HG02885 (cell line): ENCODE results near the gene WIPF2.
"Not testable (repeated sequence)": the region's sequence is repeated elsewhere in the genome, so short reads cannot be mapped to it uniquely, and the experiment has no call there.

Source experiments
- ATAC-seq: cut with Tn5 transposase; IDR thresholded peaks from one replicate; pipeline ENCODE4 v1.9.1; 2021; ENCODE audit warnings: mild to moderate bottlenecking; ENCODE audit not compliant: unreplicated experiment, poor library complexity

WIPF2 gene

DNA sequence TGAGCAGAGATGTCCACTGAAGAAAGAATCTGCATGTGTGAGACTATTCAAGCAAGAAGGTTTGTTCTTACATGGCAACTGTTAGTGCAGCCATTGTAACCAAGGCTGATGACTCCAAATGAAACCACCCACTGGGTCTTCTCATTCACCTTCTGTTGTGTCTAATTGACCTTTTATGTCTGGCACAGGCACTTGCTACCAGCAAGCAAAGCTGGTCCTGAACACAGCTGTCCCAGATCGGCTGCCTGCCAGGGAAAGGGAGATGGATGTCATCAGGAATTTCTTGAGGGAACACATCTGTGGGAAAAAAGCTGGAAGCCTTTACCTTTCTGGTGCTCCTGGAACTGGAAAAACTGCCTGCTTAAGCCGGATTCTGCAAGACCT is 72.2 kb downstream of the WIPF2 start:
- ATAC-seq = no peak

DNA sequence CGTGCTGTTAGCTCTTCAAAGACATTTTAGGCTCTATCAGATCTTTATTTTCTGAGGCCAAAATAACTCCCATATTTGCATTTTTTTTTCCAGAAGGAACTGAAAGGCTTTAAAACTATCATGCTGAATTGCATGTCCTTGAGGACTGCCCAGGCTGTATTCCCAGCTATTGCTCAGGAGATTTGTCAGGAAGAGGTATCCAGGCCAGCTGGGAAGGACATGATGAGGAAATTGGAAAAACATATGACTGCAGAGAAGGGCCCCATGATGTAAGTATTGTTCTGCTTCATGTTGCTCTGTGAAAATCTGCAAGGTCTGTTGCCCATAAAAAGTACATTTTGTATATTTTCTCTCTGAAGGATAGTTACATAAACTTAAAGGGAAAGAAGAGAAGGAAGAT is 74.3 kb downstream of the WIPF2 start:
- no peak for ATAC-seq

DNA sequence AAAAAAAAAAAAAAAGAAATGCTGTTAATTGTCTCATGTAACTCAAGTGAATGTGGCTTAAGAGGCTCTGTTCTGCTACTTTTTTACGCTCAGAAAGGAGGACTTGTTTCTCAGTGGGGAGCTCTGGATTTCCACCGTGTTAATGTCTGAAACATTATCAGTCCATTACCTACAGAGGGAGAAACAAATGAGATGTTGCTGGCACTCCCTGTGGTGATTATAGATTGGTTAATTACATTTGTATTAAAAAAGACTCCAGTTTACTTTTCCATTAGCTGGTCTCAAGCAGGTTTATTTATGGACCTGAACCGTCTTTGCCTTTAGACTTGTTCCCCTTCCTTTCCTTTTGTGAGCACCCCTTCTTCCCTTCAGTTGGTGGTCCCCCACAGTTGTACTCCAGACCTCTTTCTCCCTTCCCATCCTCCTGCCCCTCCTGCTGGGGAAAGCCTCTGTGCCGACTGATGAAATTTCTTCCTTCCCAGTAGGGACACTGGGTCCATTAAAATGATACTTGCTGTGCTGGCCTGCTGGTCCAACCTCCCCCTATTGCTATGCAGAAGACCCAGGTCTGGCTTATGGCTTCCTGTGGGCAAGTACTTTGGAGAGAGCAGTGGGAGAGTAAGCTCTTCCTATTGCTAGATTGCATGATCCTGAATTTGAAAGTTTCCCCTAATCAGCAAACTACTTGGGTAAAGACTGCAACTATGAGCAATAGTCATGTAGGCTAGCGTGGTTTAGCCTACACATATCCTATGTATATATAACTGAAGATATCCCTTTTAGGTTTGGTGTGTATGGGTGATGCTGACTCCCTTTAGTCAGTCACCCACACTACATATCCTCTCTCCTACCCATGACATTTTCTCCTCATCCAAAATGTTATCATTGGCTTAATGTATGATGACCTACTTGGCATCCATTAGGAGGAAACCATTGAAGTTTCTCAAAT is 76.7 kb downstream of the WIPF2 start:
- no peak for ATAC-seq

DNA sequence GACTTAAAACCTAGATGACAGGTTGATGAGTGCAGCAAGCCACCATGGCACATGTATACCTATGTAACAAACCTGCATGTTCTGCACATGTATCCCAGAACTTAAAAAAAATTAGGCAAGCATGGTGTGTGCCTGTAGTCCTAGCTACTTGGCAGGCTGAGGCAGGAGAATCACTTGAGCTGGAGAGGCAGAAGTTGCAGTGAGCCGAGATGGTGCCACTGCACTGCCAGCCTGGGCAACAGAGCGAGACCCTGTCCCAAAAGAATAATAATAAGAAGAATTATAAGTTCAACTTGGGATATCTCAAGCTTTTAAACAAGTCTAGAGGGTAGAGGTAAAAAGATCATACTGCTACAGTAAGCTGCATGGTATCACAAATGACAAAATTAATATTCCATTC is 78.4 kb downstream of the WIPF2 start:
- no peak for ATAC-seq

DNA sequence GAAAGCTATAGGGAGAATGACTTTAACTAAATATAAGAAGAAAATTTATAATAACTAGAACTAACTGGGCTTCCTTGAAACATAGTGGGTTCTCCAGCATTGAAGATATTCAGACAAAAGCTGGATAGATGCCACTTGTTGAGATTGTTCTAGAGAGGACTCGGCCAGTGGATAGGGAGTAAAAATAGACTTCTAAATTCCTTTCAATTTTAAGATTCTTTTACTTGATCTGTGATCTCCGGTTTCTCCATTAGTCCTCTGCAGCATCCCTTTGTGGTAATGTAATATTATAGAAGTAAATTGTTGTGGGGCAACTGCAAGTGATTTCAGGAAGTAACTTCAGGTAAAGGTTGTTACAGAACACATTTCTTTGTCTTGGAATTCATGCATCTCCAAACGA is 79.6 kb downstream of the WIPF2 start:
- ATAC-seq = no peak

DNA sequence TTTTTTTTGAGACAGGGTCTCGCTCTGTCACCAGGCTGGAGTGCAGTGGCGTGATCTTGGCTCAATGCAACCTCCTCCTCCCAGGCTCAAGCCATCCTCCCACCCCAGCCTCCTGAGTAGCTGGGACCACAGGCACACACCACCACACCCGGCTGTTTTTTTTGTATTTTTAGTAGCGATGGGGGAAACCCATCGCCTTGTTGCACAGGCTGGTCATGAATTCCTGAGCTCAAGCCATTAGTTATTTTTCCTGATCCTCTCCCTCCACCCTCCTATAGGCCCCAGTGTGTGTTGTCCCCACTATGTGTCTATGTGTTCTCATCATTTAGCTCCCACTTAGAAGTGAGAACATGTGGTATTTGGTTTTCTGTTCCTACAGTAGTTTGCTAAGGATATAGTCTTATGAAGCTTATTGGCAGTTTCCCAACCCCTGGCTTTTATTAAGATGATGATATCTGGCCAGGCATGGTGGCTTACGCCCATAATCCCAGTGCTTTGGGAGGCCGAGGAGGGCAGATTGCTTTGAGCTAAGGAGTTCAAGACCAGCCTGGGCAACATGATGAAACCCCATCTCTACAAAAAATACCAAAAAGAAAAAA is 80.2 kb downstream of the WIPF2 start:
- not testable (repeated sequence) for ATAC-seq

DNA sequence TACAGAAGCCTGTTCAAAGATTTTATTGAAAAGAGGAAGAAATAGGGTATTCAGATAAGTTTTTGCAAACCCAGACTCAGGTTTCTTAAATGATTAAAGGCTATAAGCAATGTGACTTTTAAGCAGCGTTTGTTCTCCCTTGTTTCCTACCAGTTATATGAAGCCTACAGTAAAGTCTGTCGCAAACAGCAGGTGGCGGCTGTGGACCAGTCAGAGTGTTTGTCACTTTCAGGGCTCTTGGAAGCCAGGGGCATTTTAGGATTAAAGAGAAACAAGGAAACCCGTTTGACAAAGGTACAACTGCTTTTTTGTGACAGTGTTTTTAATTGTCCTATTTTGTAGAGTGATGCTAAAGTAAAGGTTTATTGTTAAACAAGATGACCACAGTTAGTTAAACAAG is 82.2 kb downstream of the WIPF2 start:
- ATAC-seq = no peak

DNA sequence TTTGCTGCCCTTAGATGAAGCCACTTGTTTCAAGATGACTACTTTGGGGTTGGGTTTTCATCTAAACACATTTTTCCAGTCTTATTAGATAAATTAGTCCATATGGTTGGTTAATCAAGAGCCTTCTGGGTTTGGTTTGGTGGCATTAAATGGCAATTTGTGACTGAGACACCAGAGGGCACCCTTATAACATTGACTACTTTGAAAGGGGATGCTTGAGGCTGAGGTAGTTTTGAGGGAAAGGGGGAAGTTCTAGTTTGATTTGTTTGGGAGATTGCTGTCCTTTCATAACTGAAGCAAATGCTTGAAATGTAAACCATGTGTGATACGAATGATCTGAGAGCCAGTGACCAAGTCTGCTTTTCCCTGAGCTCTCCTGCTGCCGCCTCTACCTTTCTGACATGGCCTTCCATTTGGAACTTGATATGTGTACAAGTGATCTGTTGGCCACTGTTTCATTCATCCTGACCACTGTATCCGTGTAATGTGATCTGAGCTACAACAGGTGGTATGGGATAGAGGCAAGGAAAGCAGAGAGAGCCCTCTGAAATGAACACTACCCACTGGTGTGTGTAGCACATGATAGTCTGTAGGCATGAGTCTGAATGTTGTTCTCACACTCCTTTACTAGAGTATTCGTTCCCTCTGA is 84.0 kb downstream of the WIPF2 start:
- no peak for ATAC-seq

DNA sequence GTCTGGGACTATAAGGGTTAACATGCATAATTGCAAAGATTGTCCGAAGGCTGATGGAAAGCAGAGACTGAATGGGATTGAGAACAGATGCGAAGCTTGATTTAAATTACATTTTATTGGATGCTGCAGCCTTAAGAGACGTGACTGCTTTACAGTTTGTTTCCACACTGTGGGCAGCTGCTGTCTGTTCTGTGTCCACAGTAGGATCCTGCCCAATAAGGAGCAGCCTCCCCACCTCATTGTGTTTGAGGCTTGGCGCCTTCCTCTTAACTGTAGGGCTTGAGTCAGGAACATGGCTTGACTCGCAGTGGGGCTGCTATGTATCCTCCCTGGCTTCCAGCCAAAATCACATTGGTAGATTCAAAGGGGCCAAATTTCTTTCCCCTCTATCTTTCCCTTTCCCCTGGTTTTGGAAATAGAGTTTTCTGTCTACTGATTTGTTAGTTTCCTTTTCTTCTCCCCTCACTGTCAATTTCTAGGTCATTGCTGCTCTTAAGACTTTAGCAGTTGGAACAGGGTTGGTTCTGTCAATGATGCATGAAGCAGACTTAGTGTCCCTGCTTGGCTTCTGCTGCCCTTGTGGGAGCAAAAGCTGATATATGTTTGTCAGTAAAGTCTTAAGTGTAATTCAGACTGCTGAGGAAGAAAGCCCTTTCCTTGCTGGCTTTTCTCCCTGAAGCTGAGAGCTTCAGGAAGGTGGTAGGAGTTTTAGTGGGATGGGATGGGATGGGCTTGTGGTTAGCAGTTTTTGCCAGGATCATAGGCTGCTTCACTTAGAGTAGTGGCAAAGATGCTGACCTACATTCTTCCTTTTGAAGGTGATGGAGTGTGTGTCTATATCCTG is 84.8 kb downstream of the WIPF2 start:
- no peak for ATAC-seq

DNA sequence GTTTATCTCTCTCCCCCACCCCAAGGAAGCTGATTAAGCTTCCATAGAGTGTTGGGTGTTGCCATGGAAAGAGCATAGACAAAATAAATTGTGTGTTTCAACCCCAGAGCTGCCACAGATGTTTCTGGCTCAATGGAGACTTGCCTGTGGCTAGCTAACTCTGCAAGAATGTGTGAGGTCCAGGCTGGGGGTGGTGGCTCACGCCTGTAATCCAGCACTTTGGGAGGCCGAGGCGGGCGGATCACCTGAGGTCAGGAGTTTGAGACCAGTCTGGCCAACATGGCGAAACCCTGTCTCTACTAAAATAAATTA is 85.4 kb downstream of the WIPF2 start:
- not testable (repeated sequence) for ATAC-seq

DNA sequence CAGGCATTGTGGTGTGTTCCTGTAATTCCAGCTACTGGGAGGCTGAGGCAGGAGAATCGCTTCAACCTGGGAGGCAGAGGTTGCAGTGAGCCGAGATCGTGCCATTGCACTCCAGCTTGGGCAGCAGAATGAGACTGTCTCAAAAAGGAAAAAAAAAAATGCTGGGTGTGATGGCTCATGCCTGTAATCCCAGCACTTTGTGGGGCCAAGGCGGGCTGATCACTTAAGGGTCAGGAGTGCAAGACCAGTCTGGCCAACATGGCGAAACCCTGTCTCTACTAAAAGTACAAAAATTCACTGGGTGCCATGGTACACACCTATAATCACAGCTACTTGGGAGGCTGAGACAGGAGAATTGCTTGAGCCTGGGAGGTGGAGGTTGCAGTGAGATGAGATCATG is 85.8 kb downstream of the WIPF2 start:
- ATAC-seq = not testable (repeated sequence)

DNA sequence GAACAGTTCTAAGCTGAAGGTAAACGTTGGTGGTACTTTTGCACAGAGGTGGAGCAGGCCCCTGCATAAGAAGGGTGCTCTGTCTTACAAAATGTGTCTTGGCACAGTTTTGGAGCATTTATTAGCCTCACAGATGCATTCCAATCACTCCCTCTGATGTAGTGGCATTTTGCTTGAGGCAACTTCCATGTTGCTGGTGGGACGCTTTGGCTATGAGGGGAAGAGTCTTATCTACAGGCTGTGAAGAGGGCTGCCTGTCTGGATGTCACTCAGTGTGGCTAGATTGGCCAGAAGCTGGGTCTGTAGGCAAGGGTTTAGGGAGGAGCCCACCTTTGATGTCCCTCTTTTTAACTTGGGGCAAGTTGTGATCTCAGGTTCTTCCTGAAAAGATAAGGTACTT is 87.3 kb downstream of the WIPF2 start:
- ATAC-seq = no peak

DNA sequence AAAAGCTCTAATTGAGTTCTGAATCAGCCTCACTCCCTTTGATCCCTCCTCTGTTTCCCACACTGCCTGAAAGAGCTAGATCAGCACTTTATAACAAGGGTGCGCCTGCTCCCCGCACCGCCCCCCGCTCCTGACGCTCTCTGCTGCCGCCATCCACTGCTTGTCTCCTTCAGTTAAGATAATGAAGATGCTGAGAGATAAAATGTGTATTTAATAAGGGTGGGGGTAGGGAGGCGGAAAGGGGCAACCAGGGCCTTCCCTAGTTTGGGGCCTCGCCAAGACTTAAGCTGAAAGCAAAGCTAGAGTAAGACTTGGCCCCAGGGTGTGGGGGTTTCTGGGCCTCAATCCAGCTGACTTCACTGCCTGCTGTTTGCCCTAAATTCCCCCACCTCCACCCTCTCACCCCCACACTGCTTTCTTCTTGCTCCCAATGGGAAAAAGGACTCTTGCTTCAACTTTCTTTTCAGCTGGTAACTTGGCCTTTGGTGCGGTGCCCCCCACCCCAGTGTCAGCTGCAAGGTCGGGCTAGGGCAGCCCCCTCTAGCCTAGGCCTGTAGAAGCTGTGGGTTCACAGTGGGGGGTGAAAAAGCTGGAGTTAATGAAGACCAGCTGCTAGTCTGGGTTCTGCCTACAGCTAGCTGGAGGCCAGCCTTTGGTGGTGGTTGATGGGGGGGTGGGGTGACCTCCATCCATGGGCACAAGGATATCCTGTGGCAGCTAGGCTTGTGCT is 88.1 kb downstream of the WIPF2 start:
- ATAC-seq = no peak

DNA sequence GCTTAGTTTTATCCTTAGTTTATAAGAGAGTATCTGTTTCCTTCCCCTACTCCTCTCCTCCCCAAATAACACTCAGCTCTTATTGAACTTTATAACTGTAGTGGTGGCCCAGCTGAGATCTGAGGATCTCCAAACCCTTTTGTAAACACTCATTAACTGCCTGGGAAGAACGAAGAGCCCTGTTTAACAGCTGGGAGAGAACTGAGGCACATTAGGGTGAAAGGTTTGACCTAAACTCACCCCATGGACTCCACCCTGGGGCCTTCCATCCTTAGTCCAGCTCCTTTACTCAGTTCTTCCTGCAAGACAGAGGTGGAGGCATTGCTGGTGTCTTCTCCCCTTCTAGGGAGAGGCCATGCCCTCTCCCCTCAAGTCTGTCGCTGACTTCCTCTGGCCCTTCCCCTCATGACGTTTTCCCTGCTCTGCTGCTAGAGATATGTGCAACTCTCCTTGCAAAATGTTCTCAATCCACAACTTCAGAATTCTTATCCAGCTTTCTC is 88.7 kb downstream of the WIPF2 start:
- no peak for ATAC-seq

DNA sequence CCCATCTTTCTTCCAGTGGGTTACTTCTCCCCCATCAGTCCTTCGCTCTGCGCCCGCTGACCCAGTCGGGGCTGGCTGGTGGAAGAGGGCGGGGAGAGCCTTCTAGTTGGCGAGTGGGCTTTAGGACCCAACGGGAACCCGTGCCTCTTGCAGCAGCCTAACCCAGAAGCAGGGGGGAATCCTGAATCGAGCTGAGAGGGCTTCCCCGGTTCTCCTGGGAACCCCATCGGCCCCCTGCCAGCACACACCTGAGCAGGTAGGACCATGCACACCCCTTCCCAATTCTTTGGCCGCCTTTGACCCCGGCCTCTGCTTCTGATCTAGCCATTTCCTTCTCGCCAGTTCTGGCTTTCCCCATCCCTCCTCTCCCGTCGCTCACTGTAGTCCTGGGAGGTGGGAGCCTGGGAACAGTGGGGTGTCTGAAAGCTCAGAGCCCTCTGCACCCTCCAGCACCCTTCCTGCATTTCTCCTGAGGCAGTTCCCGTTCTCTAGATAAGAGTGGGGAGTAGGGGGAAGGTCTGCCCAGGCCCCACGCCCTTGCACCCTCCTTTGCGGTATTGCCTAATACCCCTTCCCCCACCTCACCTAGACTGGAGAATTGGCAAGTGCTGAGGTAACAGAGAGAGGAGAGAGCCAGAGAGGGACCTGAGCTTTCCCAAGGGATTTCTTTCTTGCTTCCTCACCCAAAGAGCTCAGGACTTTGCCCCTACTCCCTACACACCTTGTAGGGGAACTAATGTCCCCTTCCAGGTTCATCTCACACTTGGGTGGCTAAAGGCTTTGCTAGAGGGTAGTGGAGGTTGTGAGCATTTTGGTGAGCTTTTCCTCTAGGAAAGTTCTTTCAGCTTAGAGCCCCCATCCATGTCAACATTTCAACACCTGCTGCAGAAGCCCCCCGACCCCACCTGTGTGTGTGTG is 90.2 kb downstream of the WIPF2 start, which contains the start of gene RARA:
Gene RARA (plus strand): TSS at position 150 of the 918 bp plus-strand sequence. CDS start 22,039 bp downstream, outside the sequence.
- ATAC-seq = no peak

DNA sequence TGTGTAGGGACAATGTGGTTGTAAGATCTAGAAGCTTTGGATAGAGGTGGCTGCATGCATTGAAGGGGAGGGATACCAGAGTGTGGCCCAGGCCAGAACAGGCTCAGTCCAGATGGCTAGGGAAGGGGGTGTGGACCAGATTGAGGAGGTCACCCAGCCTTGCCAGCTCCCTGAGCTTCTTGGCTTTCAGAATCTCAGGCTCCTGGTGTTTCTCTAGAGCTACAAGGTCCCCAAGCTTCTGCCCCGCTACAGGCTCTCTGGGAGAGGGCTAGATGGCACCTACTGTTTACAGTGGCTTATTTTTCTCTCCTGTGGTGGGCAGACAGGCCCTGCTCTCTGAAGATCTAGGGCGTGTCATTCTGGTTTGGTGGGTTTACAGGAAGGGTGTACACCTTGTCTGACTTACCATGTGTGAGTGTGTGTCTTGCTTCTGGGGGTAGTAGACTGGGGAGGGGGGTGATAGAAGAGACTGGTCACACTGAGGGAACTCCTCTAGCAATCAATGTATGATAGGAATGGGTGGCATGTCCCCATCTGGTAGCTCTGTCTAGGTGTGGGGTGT is 90.9 kb downstream of the WIPF2 start:
- no peak for ATAC-seq

DNA sequence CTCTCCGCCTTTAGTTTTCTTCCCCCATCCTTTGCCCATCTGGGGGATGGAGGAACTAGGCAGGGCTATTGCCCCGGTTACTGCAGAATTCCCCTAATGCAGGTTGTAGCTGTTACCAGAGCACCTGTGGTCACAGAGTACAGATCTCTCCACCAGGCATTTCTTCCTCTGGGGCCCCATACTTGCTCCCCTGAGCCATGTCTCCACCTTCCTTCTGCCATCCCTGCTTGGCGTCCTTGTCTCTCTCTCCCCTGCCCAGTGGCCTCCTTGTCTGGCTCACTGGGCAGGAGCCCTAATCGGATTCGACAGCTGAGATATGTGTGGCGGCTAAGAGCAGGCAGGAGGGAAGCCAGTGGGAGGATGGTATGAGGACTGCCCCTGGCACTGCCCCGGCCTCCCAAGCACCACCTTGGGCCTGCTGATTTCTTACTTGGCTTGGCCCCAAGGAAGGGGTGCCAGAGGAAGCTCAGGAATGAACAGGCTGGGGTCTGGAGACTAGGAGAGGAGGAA is 91.8 kb downstream of the WIPF2 start:
- ATAC-seq = no peak

DNA sequence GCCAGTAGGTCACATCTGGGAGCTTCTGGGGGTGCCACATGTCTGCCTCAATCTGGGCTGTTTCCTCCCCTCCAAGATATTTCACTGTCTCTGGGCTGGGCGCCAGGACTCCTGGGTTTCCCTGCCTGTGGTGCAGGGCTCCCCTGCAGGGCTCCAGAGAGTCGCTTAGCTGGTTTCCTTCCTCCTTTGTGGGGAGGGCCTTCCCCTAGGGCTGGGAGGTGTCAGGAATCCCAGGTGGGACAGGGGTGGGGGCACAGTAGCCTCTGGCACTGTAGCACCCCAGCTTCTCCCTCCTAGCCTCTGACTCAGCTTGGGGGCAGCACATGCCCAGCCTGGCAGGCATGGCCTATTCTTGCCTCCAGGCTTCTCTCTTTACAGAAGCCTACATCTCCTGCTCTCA is 92.5 kb downstream of the WIPF2 start:
- no peak for ATAC-seq
